SHP77 treated with DMSO at 0.1 percent for 48 hours (cell line): ENCODE data around the gene SLC22A12.
"Not testable (repeated sequence)": the region's sequence is repeated elsewhere in the genome, so short reads cannot be mapped to it uniquely, and the experiment has no call there.

Experiments
- DNase-seq: peaks from one replicate; lab custom pipeline; 2025; lab: John Stamatoyannopoulos, UW

Gene SLC22A12

GRCh38 chr11:64590763-64591221 is at the start of gene SLC22A12:
SLC22A12 (plus strand) TSS chr11:64591220; CDS start chr11:64591557, 337 bp downstream.
- no peak for DNase-seq

GRCh38 chr11:64542172-64543125 is 48.6 kb upstream of the SLC22A12 start:
- DNase-seq: no peak

- DNase-seq: no peak
Observed at GRCh38 chr11:64543818-64544217, 47.2 kb upstream of the SLC22A12 start.

- DNase-seq: no peak
Observed at GRCh38 chr11:64544616-64545296, 46.3 kb upstream of the SLC22A12 start.

GRCh38 chr11:64545619-64546018 is 45.4 kb upstream of the SLC22A12 start:
- no peak for DNase-seq

GRCh38 chr11:64546176-64546575 is 44.8 kb upstream of the SLC22A12 start:
- DNase-seq: no peak

GRCh38 chr11:64546600-64546999 is 44.4 kb upstream of the SLC22A12 start:
- no peak for DNase-seq

- no peak for DNase-seq
Observed at GRCh38 chr11:64549969-64550368, 41.1 kb upstream of the SLC22A12 start.

GRCh38 chr11:64553554-64554201 is 37.3 kb upstream of the SLC22A12 start:
- DNase-seq: no peak

GRCh38 chr11:64556044-64556720 is 34.8 kb upstream of the SLC22A12 start:
- no peak for DNase-seq

GRCh38 chr11:64556721-64557250 is 34.2 kb upstream of the SLC22A12 start:
- DNase-seq: no peak

GRCh38 chr11:64558065-64558745 is 32.8 kb upstream of the SLC22A12 start:
- no peak for DNase-seq

GRCh38 chr11:64558869-64559268 is 32.2 kb upstream of the SLC22A12 start:
- DNase-seq: no peak

- no peak for DNase-seq
Observed at GRCh38 chr11:64559351-64560138, 31.5 kb upstream of the SLC22A12 start.

GRCh38 chr11:64560139-64560771 is 30.8 kb upstream of the SLC22A12 start:
- DNase-seq: no peak

GRCh38 chr11:64560941-64561340 is 30.1 kb upstream of the SLC22A12 start:
- DNase-seq: no peak

GRCh38 chr11:64561429-64561828 is 29.6 kb upstream of the SLC22A12 start:
- not testable (repeated sequence) for DNase-seq

GRCh38 chr11:64561984-64562722 is 28.9 kb upstream of the SLC22A12 start:
- DNase-seq: no peak
